MM.1S (cell line): ENCODE results near the gene KHNYN.

Experiments
- DNase-seq: peaks from one replicate; pipeline ENCODE4 v3.0.0-alpha.2; 2015
- H2AFZ ChIP-seq: fragments of 300-600 bp; sonication (generic); 2 replicates; pipeline ENCODE4 v1.6.0; 2016; ENCODE audit warnings: antibody characterized with exemption, low read length
- H3F3A ChIP-seq: fragments of 300-600 bp; sonication (generic); 2 replicates; pipeline ENCODE4 v1.6.1; 2016; ENCODE audit warnings: mild to moderate bottlenecking, antibody characterized with exemption, low read length, moderate library complexity, mixed read lengths; ENCODE audit not compliant: insufficient read depth
- H3K27ac ChIP-seq: fragments of 300-600 bp; sonication (generic); 2 replicates; pipeline ENCODE4 v1.5.1; 2016; ENCODE audit warnings: mild to moderate bottlenecking, low read length
- H3K27me3 ChIP-seq: fragments of 300-600 bp; sonication (generic); replicated peaks from 2 replicates; pipeline ENCODE4 v1.6.0; 2016; ENCODE audit warnings: low read length; ENCODE audit not compliant: insufficient read depth
- H3K36me3 ChIP-seq: fragments of 300-600 bp; sonication (generic); replicated peaks from 2 replicates; pipeline ENCODE4 v1.6.1; 2016; ENCODE audit warnings: mild to moderate bottlenecking, low read length, mixed read lengths; ENCODE audit not compliant: insufficient read depth
- H3K4me1 ChIP-seq: fragments of 300-600 bp; sonication (generic); 2 replicates; pipeline ENCODE4 v1.6.1; 2016; ENCODE audit warnings: low read length, mixed read lengths
- H3K4me2 ChIP-seq: fragments of 300-600 bp; sonication (generic); 2 replicates; pipeline ENCODE4 v1.6.0; 2016; ENCODE audit warnings: low read depth, low read length
- H3K4me3 ChIP-seq: fragments of 300-600 bp; sonication (generic); 2 replicates; pipeline ENCODE4 v1.5.1; 2016; ENCODE audit warnings: low read length, mixed read lengths
- H3K79me2 ChIP-seq: fragments of 300-600 bp; sonication (generic); 2 replicates; pipeline ENCODE4 v1.6.1; 2016; ENCODE audit warnings: mixed run types, low read length, mixed read lengths
- H3K9ac ChIP-seq: fragments of 300-600 bp; sonication (generic); 2 replicates; pipeline ENCODE4 v1.6.1; 2016; ENCODE audit warnings: low read length, mixed read lengths
- H3K9me2 ChIP-seq: fragments of 300-600 bp; sonication (generic); replicated peaks from 2 replicates; pipeline ENCODE4 v1.6.1; 2016; ENCODE audit warnings: mild to moderate bottlenecking, low read length, mixed read lengths; ENCODE audit not compliant: insufficient read depth
- H3K9me3 ChIP-seq: fragments of 300-600 bp; sonication (generic); replicated peaks from 2 replicates; pipeline ENCODE4 v1.6.1; 2016; ENCODE audit warnings: mild to moderate bottlenecking, low read length, mixed read lengths; ENCODE audit not compliant: insufficient read depth
- H4K20me1 ChIP-seq: fragments of 300-600 bp; sonication (generic); 2 replicates; pipeline ENCODE4 v1.6.1; 2016; ENCODE audit warnings: mild to moderate bottlenecking, low read length, moderate library complexity, mixed read lengths; ENCODE audit not compliant: insufficient read depth
- CTCF ChIP-seq: fragments of 300-600 bp; sonication (generic); IDR thresholded peaks from 2 replicates; pipeline ENCODE4 v1.5.1; 2016; ENCODE audit warnings: antibody characterized with exemption, low read length, mixed read lengths
- EZH2 ChIP-seq: fragments of 300-600 bp; sonication (generic); optimal IDR thresholded peaks from 2 replicates; pipeline ENCODE3; 2017; ENCODE audit warnings: low read depth, mild to moderate bottlenecking, antibody characterized with exemption, low read length, mixed read lengths
- EZH2phosphoT487 ChIP-seq: fragments of 300-600 bp; sonication (generic); IDR thresholded peaks from 2 replicates; pipeline ENCODE4 v1.6.1; 2018; ENCODE audit warnings: antibody characterized with exemption, low read length

KHNYN gene

GRCh38 chr14:24399447-24399822 lies 30.3 kb upstream of the KHNYN start:
- no peaks in the 10 kb centered on the region for H3F3A ChIP-seq
- no peak overlapping the region for H3K9ac ChIP-seq
- H3K9me3 ChIP-seq = no peaks in the 10 kb centered on the region
- H3K27ac ChIP-seq = no peak overlapping the region
- no peak for DNase-seq
- no peak overlapping the region for H3K4me2 ChIP-seq
- no peak overlapping the region for H3K4me3 ChIP-seq
- no peaks in the 10 kb centered on the region for H3K79me2 ChIP-seq
- no peaks in the 10 kb centered on the region for H3K27me3 ChIP-seq
- no peaks in the 10 kb centered on the region for H4K20me1 ChIP-seq
- no peaks in the 10 kb centered on the region for H3K36me3 ChIP-seq
- TF ChIP-seq CTCF = no peak
- TF ChIP-seq EZH2phosphoT487 = no peak
- no peak for TF ChIP-seq EZH2
- H2AFZ ChIP-seq = no peak overlapping the region
- H3K4me1 ChIP-seq = no peaks in the 10 kb centered on the region
- H3K9me2 ChIP-seq = no peaks in the 10 kb centered on the region

GRCh38 chr14:24399999-24400718 lies 29.6 kb upstream of the KHNYN start:
- H4K20me1 ChIP-seq = no peaks in the 10 kb centered on the region
- H3K4me2 ChIP-seq = no peak overlapping the region
- no peak for DNase-seq
- H3K27ac ChIP-seq = no peak overlapping the region
- no peaks in the 10 kb centered on the region for H3F3A ChIP-seq
- no peaks in the 10 kb centered on the region for H3K4me1 ChIP-seq
- H3K36me3 ChIP-seq = no peaks in the 10 kb centered on the region
- H3K9ac ChIP-seq = no peak overlapping the region
- TF ChIP-seq CTCF (no peak), EZH2phosphoT487 (no peak), EZH2 (no peak)
- H3K79me2 ChIP-seq = no peaks in the 10 kb centered on the region
- no peaks in the 10 kb centered on the region for H3K27me3 ChIP-seq
- no peak overlapping the region for H3K4me3 ChIP-seq
- H3K9me3 ChIP-seq = no peaks in the 10 kb centered on the region
- H3K9me2 ChIP-seq = no peaks in the 10 kb centered on the region
- H2AFZ ChIP-seq = no peak overlapping the region

- TF ChIP-seq EZH2 = no peak
- no peak for TF ChIP-seq CTCF
- no peak for TF ChIP-seq EZH2phosphoT487
- H2AFZ ChIP-seq = no peak overlapping the region
- H3K36me3 ChIP-seq = no peaks in the 10 kb centered on the region
- H4K20me1 ChIP-seq = no peaks in the 10 kb centered on the region
- no peaks in the 10 kb centered on the region for H3K4me1 ChIP-seq
- H3K9me2 ChIP-seq = no peaks in the 10 kb centered on the region
- no peaks in the 10 kb centered on the region for H3F3A ChIP-seq
- H3K27ac ChIP-seq = no peak overlapping the region
- no peaks in the 10 kb centered on the region for H3K79me2 ChIP-seq
- no peak for DNase-seq
- no peak overlapping the region for H3K9ac ChIP-seq
- no peak overlapping the region for H3K4me2 ChIP-seq
- no peaks in the 10 kb centered on the region for H3K9me3 ChIP-seq
- no peaks in the 10 kb centered on the region for H3K27me3 ChIP-seq
- H3K4me3 ChIP-seq = no peak overlapping the region
These were observed 27.7 kb upstream of the KHNYN start for GRCh38 chr14:24401810-24402702.
